Uterus (tissue), 4 donors: Measurements from ENCODE around the gene NBEAL2. TPM values are rescaled to one million over a fixed set of nuclear protein-coding genes. Genes with fewer than 3 reads are reported as not detected.
"Not testable (repeated sequence)": the region's sequence is repeated elsewhere in the genome, so short reads cannot be mapped to it uniquely, and the experiment has no call there.

Experiments used
- DNase-seq, 2 donors: peaks; one replicate each; pipeline ENCODE4 v3.0.0-alpha.2; 2019 to 2020
- H3K27ac ChIP-seq, 2 donors: fragments of 200-600 bp; sonication (generic); 1 replicate in 1 of 2; 2 replicates in 1 of 2; pipeline ENCODE4 v1.5.1; 2016 to 2018
- H3K27me3 ChIP-seq, 2 donors: fragments of 200-600 bp; sonication (generic); one replicate each; pipeline ENCODE4 v1.5.1; 2018 to 2019; ENCODE audit warnings: control low read depth in 1 of 2
- H3K36me3 ChIP-seq, 2 donors: fragments of 200-600 bp; sonication (generic); one replicate each; pipeline ENCODE4 v1.5.1; 2019; ENCODE audit warnings: control low read depth in 1 of 2
- H3K4me1 ChIP-seq, 2 donors: fragments of 200-600 bp; sonication (generic); one replicate each; pipeline ENCODE4 v1.5.1; 2018 to 2019; ENCODE audit warnings: control low read depth in 1 of 2
- H3K4me3 ChIP-seq, 2 donors: fragments of 200-600 bp; sonication (generic); 1 replicate in 1 of 2; 2 replicates in 1 of 2; pipeline ENCODE4 v1.5.1; 2018 to 2019; ENCODE audit warnings: mild to moderate bottlenecking in 1 of 2
- H3K9me3 ChIP-seq, 2 donors: fragments of 200-600 bp; sonication (generic); one replicate each; pipeline ENCODE4 v1.5.1; 2019; ENCODE audit warnings: control low read depth in 1 of 2
- CTCF ChIP-seq, 4 experiments: fragments of 200-600 bp in 2 of 4; fragments of 450-650 bp in 2 of 4; sonication (generic) in 2 of 4; IDR thresholded peaks; one replicate each; pipeline ENCODE4 v1.5.1; 2016 to 2019; ENCODE audit warnings: antibody characterized with exemption in 4 of 4, mild to moderate bottlenecking in 2 of 4, moderate library complexity in 1 of 4
- POLR2A ChIP-seq, 2 donors: fragments of 450-650 bp; IDR thresholded peaks; one replicate each; pipeline ENCODE4 v1.6.1; 2016; ENCODE audit warnings: antibody characterized with exemption in 2 of 2, mild to moderate bottlenecking in 1 of 2, moderate library complexity in 1 of 2
- intact Hi-C: fragments of 100-400 bp; cut with DNase I; formaldehyde crosslinking; loops from one replicate; pipeline ENCODE4 v1.15.1; 2023; ENCODE audit warnings: low total_unique reads
- total RNA-seq, 4 donors: library from RNA; depleted of rRNA in 3 of 4; stranded (reverse); fragments of >200 nt in 3 of 4; gene quantifications; one replicate each; pipeline versions ENCODE4 v1.1.0 to v1.2.4, GENCODE V29; 2014 to 2023
- donor health status: DM: yes; HTN: yes; CAD: no.

The NBEAL2 gene
- total RNA-seq, 4 donors from 2014 or later = 13.1 to 41.1 (median 23.8) TPM

- no peak overlapping the region for H3K4me3 ChIP-seq
- no peaks in the 10 kb centered on the region for H3K27me3 ChIP-seq
- no peaks in the 10 kb centered on the region for H3K36me3 ChIP-seq
- peaks cover 0 to 30% of the 10 kb centered on the region in 2 donors for H3K4me1 ChIP-seq
- TF ChIP-seq POLR2A (IDR thresholded peaks at IDR 0.05) = no peak
- no peak for TF ChIP-seq CTCF (IDR thresholded peaks at IDR 0.05)
- intact Hi-C loops = no loop called here
- no peaks in the 10 kb centered on the region for H3K9me3 ChIP-seq
- no peak overlapping the region for H3K27ac ChIP-seq
- no peak for DNase-seq
Observed at GRCh38 chr3:46962990-46963389, 16.5 kb upstream of the NBEAL2 start.

- peaks cover under 1 to 31% of the 10 kb centered on the region in 2 donors for H3K4me1 ChIP-seq
- intact Hi-C loops = not testable (repeated sequence)
Observed at GRCh38 chr3:46964038-46964590, 15.4 kb upstream of the NBEAL2 start.

GRCh38 chr3:46965151-46965550 lies 14.3 kb upstream of the NBEAL2 start:
- no peak overlapping the region for H3K4me3 ChIP-seq
- no peak for DNase-seq
- no peaks in the 10 kb centered on the region for H3K27me3 ChIP-seq
- H3K27ac ChIP-seq = no peak overlapping the region
- no peaks in the 10 kb centered on the region for H3K36me3 ChIP-seq
- intact Hi-C loops = no loop called here
- no peaks in the 10 kb centered on the region for H3K9me3 ChIP-seq
- H3K4me1 ChIP-seq = peaks cover 6 to 27% of the 10 kb centered on the region in 2 donors
- TF ChIP-seq CTCF (IDR thresholded peaks at IDR 0.05) = no peak
- no peak for TF ChIP-seq POLR2A (IDR thresholded peaks at IDR 0.05)

More at GRCh38 chr3:46964038-46964590, 15.4 kb upstream of the NBEAL2 start:
- not testable (repeated sequence) for H3K27ac ChIP-seq, H3K36me3 ChIP-seq, H3K4me3 ChIP-seq, H3K27me3 ChIP-seq, DNase-seq, H3K9me3 ChIP-seq

- intact Hi-C loops = no loop called here
- Histone ChIP-seq H3K36me3 (no peaks in the 10 kb centered on the region), H3K4me3 (no peak overlapping the region), H3K4me1 (peaks cover 6 to 23% of the 10 kb centered on the region in 2 donors), H3K9me3 (no peaks in the 10 kb centered on the region), H3K27me3 (no peaks in the 10 kb centered on the region), H3K27ac (no peak overlapping the region)
- no peak for DNase-seq
- TF ChIP-seq POLR2A (IDR thresholded peaks at IDR 0.05) (no peak), CTCF (IDR thresholded peaks at IDR 0.05) (no peak)
Observed at GRCh38 chr3:46966811-46967210, 12.7 kb upstream of the NBEAL2 start.

GRCh38 chr3:46968783-46969428 lies 10.6 kb upstream of the NBEAL2 start:
- Histone ChIP-seq H3K4me3 (no peak overlapping the region), H3K27ac (no peak overlapping the region), H3K4me1 (peaks cover 6 to 24% of the 10 kb centered on the region in 2 donors), H3K36me3 (no peaks in the 10 kb centered on the region), H3K27me3 (no peaks in the 10 kb centered on the region), H3K9me3 (no peaks in the 10 kb centered on the region)
- no peak for DNase-seq
- TF ChIP-seq CTCF (IDR thresholded peaks at IDR 0.05) (no peak), POLR2A (IDR thresholded peaks at IDR 0.05) (no peak)
- intact Hi-C loops = no loop called here
